Bronchial epithelial cell (primary cell): ENCODE data around the gene TNFSF11. TPM values are rescaled to one million over a fixed set of nuclear protein-coding genes. Genes with fewer than 3 reads are reported as not detected.

Experiments
- DNase-seq: peaks from one replicate; pipeline ENCODE4 v3.0.0-alpha.2; 2010; ENCODE audit warnings: low read depth
- FAIRE-seq: peaks from 2 replicates; lab custom pipeline; 2011; peaks lifted over from hg19 to GRCh38; lab: Jason Lieb, UNC
- H3K27me3 ChIP-seq: 2 replicates; pipeline ENCODE4 v1.5.1; 2011; ENCODE audit warnings: low read length; ENCODE audit not compliant: control insufficient read depth, insufficient read depth
- H3K36me3 ChIP-seq: 2 replicates; pipeline ENCODE4 v1.5.1; 2011; ENCODE audit warnings: low read length; ENCODE audit not compliant: control insufficient read depth, insufficient read depth
- H3K4me3 ChIP-seq: 2 replicates; pipeline ENCODE4 v1.5.1; 2011; ENCODE audit warnings: mild to moderate bottlenecking, low read depth, low read length, control low read depth
- CTCF ChIP-seq: IDR thresholded peaks from 2 replicates; pipeline ENCODE4 v1.5.1; 2011; ENCODE audit warnings: mild to moderate bottlenecking, moderate library complexity, low read length, control low read depth, inconsistent platforms; ENCODE audit not compliant: insufficient read depth, severe bottlenecking
- total RNA-seq: library from RNA; depleted of rRNA; stranded (reverse); fragments of >200 nt; gene quantifications from 2 replicates; pipeline ENCODE4 v1.2.1, GENCODE V29; 2014

The TNFSF11 gene
- total RNA-seq, 1 donor from 2014 or later, result under 0.01 TPM

- Histone ChIP-seq H3K4me3 (no peak overlapping the region), H3K27me3 (peaks cover 1% of the 10 kb centered on the region), H3K36me3 (no peaks in the 10 kb centered on the region)
- TF ChIP-seq CTCF, result peak; percentile 66
- DNase-seq (peak; percentile 63), FAIRE-seq (no peak)
These were observed 20.7 kb downstream of the TNFSF11 start for GRCh38 chr13:42594481-42595252.

- DNase-seq (no peak), FAIRE-seq (no peak)
- TF ChIP-seq CTCF, result no peak
- Histone ChIP-seq H3K27me3 (peaks cover 1% of the 10 kb centered on the region), H3K4me3 (no peak overlapping the region), H3K36me3 (no peaks in the 10 kb centered on the region)
These were observed 21.3 kb downstream of the TNFSF11 start for GRCh38 chr13:42595253-42595571.

GRCh38 chr13:42597505-42597904 lies 23.6 kb downstream of the TNFSF11 start:
- FAIRE-seq (no peak), DNase-seq (no peak)
- Histone ChIP-seq H3K27me3 (peaks cover 1% of the 10 kb centered on the region), H3K4me3 (no peak overlapping the region), H3K36me3 (no peaks in the 10 kb centered on the region)
- TF ChIP-seq CTCF, result no peak

DNA sequence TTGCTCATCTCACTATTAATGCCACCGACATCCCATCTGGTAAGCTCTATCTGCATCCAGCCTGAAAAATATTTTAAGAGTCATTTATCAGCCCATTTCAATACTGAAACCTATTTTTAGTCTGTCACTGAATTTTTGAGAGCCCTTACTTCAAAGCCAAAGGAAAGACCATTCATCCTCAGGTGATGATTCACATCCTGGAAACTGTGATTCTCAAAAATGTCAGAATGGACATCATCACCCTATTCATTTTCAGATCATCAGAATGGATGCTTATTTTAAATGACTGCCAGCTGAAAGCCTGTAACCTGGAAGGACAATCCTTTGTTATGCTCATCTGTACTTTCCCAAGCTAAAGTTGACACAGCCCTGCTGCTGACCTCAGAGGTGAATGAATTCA lies 27.0 kb downstream of the TNFSF11 start:
- DNase-seq (peak; percentile 52), FAIRE-seq (peak; percentile 36)
- no peak for TF ChIP-seq CTCF
- H3K27me3 ChIP-seq, result peaks cover 1% of the 10 kb centered on the region
- no peaks in the 10 kb centered on the region for H3K36me3 ChIP-seq
- no peak overlapping the region for H3K4me3 ChIP-seq

GRCh38 chr13:42602906-42603305 lies 29.0 kb downstream of the TNFSF11 start:
- FAIRE-seq, result no peak
- H3K4me3 ChIP-seq, result no peak overlapping the region
- no peak for TF ChIP-seq CTCF

DNA sequence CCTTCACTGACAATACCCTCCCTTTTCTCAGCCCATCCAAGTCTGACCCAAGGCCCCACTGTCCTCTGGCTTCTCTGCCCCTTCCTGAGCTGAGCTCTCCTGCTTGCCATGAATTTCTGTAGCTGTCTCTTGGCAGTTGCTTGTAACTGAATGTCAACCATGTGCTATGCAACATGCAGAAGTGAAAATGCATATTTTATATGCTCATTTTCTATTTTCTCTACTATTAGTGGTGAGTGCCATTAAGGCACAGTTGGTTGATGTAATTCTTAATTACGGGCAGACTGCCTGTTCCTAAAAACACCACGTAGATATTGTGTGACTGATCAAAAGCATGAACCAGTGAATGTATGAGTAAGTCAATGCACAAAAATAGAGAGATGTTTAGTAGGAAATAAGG lies 29.6 kb downstream of the TNFSF11 start:
- H3K36me3 ChIP-seq, result no peaks in the 10 kb centered on the region
- DNase-seq (no peak), FAIRE-seq (no peak)
- no peaks in the 10 kb centered on the region for H3K27me3 ChIP-seq
- no peak overlapping the region for H3K4me3 ChIP-seq
- TF ChIP-seq CTCF, result no peak

More at GRCh38 chr13:42602906-42603305, 29.0 kb downstream of the TNFSF11 start:
- no peaks in the 10 kb centered on the region for H3K27me3 ChIP-seq
- H3K36me3 ChIP-seq, result no peaks in the 10 kb centered on the region
- no peak for DNase-seq
